Endothelial cell (in vitro differentiated cells): ENCODE results near the gene HYAL2. TPM values are rescaled to one million over a fixed set of nuclear protein-coding genes. Genes with fewer than 3 reads are reported as not detected.

ENCODE experiments used
- DNase-seq: peaks from one replicate; pipeline ENCODE4 v3.0.0; 2021; ENCODE audit warnings: low spot score
- H3K27ac Mint-ChIP-seq: one replicate; pipeline ENCODE4 v1.8.0; 2021; ENCODE audit warnings: mixed read lengths, inconsistent platforms; ENCODE audit not compliant: unreplicated experiment
- H3K27me3 Mint-ChIP-seq: one replicate; pipeline ENCODE4 v1.8.0; 2021; ENCODE audit warnings: mild to moderate bottlenecking, moderate library complexity, mixed read lengths, inconsistent platforms; ENCODE audit not compliant: unreplicated experiment
- H3K36me3 Mint-ChIP-seq: one replicate; pipeline ENCODE4 v1.8.0; 2021; ENCODE audit warnings: mild to moderate bottlenecking, low read depth, mixed read lengths, inconsistent platforms; ENCODE audit not compliant: unreplicated experiment
- H3K4me1 Mint-ChIP-seq: one replicate; pipeline ENCODE4 v1.8.0; 2021; ENCODE audit warnings: mild to moderate bottlenecking, mixed read lengths, inconsistent platforms; ENCODE audit not compliant: unreplicated experiment
- H3K4me3 Mint-ChIP-seq: one replicate; pipeline ENCODE4 v1.8.0; 2021; ENCODE audit warnings: mild to moderate bottlenecking, mixed read lengths, inconsistent platforms; ENCODE audit not compliant: unreplicated experiment
- H3K9me3 Mint-ChIP-seq: one replicate; pipeline ENCODE4 v1.8.0; 2021; ENCODE audit warnings: mixed read lengths, inconsistent platforms; ENCODE audit not compliant: unreplicated experiment
- CTCF ChIP-seq: fragments of 200-600 bp; sonication (generic); IDR thresholded peaks from one replicate; pipeline ENCODE4 v1.5.0; 2021; ENCODE audit warnings: antibody characterized with exemption; ENCODE audit not compliant: unreplicated experiment
- total RNA-seq: library from RNA; stranded (reverse); fragmentation: NEBNext Ultra II Directional; extraction: Animal tissue kit (Norgen Biotek cat#: 25700); gene quantifications from one replicate; pipeline ENCODE4 v1.2.1, GENCODE V29; 2021; ENCODE audit not compliant: unreplicated experiment

The HYAL2 gene
- total RNA-seq, 1 donor from 2014 or later, result 214 TPM

GRCh38 chr3:50269977-50270413, 52.5 kb downstream of the HYAL2 start:
- no peak overlapping the region for H3K27ac Mint-ChIP-seq
- H3K4me1 Mint-ChIP-seq, result peaks cover 13% of the 10 kb centered on the region
- no peaks in the 10 kb centered on the region for H3K9me3 Mint-ChIP-seq
- peaks cover 9% of the 10 kb centered on the region for H3K36me3 Mint-ChIP-seq
- H3K4me3 Mint-ChIP-seq, result no peak overlapping the region
- DNase-seq, result no peak
- H3K27me3 Mint-ChIP-seq, result peaks cover 33% of the 10 kb centered on the region
- TF ChIP-seq CTCF, result no peak

GRCh38 chr3:50269460-50269859, 53.1 kb downstream of the HYAL2 start:
- no peak for TF ChIP-seq CTCF
- H3K4me3 Mint-ChIP-seq, result no peak overlapping the region
- DNase-seq, result no peak
- no peak overlapping the region for H3K27ac Mint-ChIP-seq
- H3K9me3 Mint-ChIP-seq, result no peaks in the 10 kb centered on the region
- peaks cover 11% of the 10 kb centered on the region for H3K4me1 Mint-ChIP-seq
- peaks cover 9% of the 10 kb centered on the region for H3K36me3 Mint-ChIP-seq
- H3K27me3 Mint-ChIP-seq, result peaks cover 33% of the 10 kb centered on the region

- Mint-ChIP-seq H3K27me3 (peaks cover 33% of the 10 kb centered on the region), H3K36me3 (peaks cover 9% of the 10 kb centered on the region), H3K4me3 (no peak within 1 kb of the TSS), H3K9me3 (no peaks in the 10 kb centered on the region), H3K27ac (peak within 1 kb of the TSS; percentile 41), H3K4me1 (peaks cover 7% of the 10 kb centered on the region)
- TF ChIP-seq CTCF, result no peak
- no peak for DNase-seq
Measured at GRCh38 chr3:50268703-50269451, 53.7 kb downstream of the HYAL2 start, which contains the start of gene SEMA3B. Gene SEMA3B (plus strand): TSS chr3:50269147. CDS start chr3:50269241, 94 bp downstream.

- Mint-ChIP-seq H3K9me3 (no peaks in the 10 kb centered on the region), H3K36me3 (peaks cover 9% of the 10 kb centered on the region), H3K4me1 (peaks cover 7% of the 10 kb centered on the region), H3K27ac (no peak overlapping the region), H3K27me3 (peaks cover 36% of the 10 kb centered on the region), H3K4me3 (no peak overlapping the region)
- TF ChIP-seq CTCF, result no peak
- DNase-seq, result no peak
Measured at GRCh38 chr3:50268276-50268675, 54.3 kb downstream of the HYAL2 start.

Other genes with a start within 250 kb of the HYAL2 start
- gene RBM5, start 233.8 kb downstream of the HYAL2 start, total RNA-seq, result 219 TPM
- gene SEMA3F, start 167.4 kb downstream of the HYAL2 start, total RNA-seq, result 21.3 TPM
- gene GNAT1, start 131.1 kb downstream of the HYAL2 start, total RNA-seq, result 0.59 TPM
- 0.56 TPM for gene SLC38A3, start 117.5 kb downstream of the HYAL2 start, total RNA-seq
- gene GNAI2, start 86.5 kb downstream of the HYAL2 start, total RNA-seq, result 771 TPM
- gene SEMA3B, start 53.6 kb downstream of the HYAL2 start, total RNA-seq, result 1.7 TPM
- gene LSMEM2, start 43.7 kb downstream of the HYAL2 start, total RNA-seq, result 0.18 TPM
- gene IFRD2, start 30.3 kb downstream of the HYAL2 start, total RNA-seq, result 43.2 TPM
- 12.7 TPM for gene HYAL3, start 23.3 kb downstream of the HYAL2 start, total RNA-seq
- gene NAA80, start 23.3 kb downstream of the HYAL2 start, total RNA-seq, result 17.1 TPM
- 1.6 TPM for gene HYAL1, start 19.2 kb downstream of the HYAL2 start, total RNA-seq
- gene TUSC2, start 5.5 kb upstream of the HYAL2 start, total RNA-seq, result 36.4 TPM
- 14.8 TPM for gene RASSF1, start 18.1 kb upstream of the HYAL2 start, total RNA-seq
- not detected for gene ZMYND10, start 23.0 kb upstream of the HYAL2 start, total RNA-seq
- gene NPRL2, start 28.0 kb upstream of the HYAL2 start, total RNA-seq, result 18.0 TPM
- 5.5 TPM for gene CYB561D2, start 28.1 kb upstream of the HYAL2 start, total RNA-seq
- gene TMEM115, start 36.8 kb upstream of the HYAL2 start, total RNA-seq, result 44.9 TPM
- gene CACNA2D2, start 180.9 kb upstream of the HYAL2 start, total RNA-seq, result 17.3 TPM
- gene C3orf18, start 245.0 kb upstream of the HYAL2 start, total RNA-seq, result 4.0 TPM
- gene HEMK1, start 246.8 kb upstream of the HYAL2 start, total RNA-seq, result 10.9 TPM